Hepatic stellate cell (primary cell): ENCODE data around the gene TBCD.
"Not testable (repeated sequence)": the region's sequence is repeated elsewhere in the genome, so short reads cannot be mapped to it uniquely, and the experiment has no call there.

Source experiments
- DNase-seq: peaks from one replicate; pipeline ENCODE4 v3.0.0; 2011; ENCODE audit warnings: low spot score

TBCD gene

DNA sequence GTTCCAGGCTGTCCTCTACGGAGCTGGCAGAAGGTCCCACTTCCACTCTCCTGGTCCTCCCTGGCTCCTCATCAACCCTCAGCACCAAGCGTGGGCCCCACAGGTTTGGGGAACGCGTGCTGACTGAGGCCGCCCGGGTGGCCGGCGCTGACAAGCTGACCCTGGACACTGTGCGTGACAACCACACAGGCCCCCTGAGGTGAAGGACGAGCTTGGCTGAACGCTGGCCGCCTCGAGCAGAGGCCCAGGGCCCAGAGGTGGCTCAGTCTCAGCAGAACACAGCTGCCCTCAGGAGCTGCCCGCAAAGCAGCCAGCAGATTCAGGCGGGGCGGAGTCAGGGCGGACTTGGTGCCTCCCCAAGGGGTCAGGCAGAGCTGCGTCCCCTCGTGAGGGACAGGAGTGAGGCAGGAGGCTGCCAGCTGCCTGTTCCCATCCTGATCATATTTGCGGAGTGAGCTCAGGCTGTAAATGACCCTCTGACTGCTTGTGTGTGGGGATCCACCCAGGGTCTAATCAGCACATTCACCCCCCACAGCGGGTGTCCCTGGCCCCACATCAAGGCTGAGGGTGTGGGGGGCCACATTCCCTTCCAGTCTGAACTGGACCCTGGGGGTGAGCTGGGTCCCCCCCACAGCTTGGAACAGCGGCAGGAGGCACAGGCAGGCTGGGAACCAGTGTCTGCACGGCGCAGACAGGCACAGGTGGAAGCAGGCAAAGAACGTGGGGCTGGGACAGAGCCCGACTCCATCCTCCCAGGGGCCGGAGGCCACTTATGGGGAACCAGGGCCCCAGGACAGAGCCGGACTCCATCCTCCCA is 222.5 kb downstream of the TBCD start:
- DNase-seq = no peak

DNA sequence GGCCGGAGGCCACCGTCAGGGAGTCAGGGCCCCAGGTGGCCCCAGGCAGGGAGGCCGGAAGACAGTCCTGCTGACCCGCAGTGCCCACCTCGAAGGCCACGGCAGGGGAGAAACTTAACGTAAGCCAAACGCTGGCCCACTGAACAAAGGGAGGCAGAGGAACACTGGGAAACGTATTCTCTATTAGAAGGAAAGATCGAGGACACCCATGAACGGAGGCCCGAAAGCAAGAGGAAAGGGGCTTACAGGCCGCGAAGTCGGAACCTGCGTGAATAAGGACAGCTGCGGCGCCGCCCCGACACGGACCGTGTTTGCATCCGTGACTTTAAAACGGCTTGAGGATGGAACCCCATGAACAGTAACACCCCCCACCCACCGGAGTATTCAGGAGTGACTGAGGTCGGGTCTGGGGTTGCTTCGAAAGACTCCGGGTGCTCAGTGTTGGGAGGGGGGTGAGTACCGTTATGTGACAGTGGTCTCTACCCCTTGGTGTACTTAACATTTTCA is 225.2 kb downstream of the TBCD start:
- no peak for DNase-seq

DNA sequence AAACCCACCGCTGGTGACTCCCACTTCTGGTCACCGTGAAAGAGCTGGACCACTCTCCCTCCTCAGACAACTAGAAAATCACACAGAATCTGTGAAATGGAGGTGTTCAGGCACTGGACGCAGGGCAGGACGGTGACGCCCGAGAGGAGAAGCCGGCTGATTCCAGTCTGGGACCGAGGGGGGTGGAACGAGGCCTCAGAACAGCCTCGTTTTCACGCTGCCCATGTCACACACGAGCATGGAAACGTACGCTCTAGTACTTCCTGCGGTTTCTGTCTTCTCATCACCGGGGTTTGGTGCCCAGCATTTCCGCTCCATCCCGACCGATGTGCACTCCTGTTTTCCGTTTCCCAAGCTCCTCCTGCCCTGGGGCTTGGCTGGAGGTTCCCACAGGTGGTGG is 225.7 kb downstream of the TBCD start:
- no peak for DNase-seq

DNA sequence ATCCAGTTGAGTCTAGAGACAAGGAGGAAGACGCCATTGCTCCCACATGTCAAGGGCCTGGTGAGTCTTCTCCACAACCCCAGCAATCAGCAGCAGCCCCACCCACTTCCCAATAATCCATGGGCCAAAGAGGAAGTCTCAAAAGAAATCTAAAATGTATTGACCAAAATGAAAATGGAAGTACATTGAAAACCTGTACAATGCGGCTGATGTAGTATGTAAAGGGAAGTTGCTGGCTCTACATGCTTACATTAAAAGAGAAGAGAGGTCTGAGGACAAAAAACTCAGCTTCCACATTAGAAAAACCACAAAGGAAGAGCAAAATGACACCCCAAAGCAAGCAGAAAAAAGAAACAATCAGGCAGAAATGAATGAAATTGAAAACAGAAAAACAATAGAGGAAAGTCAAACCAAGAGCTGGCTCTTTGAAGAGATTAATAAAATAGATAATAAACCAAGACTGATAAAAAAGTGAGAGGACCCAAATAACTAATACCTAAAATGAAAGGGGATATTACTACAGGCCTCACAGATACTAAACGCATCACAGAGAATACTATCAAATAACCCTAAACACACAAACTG is 227.0 kb downstream of the TBCD start:
- DNase-seq = no peak

GRCh38 chr17:82979718-82980117 is 227.9 kb downstream of the TBCD start:
- DNase-seq = no peak

GRCh38 chr17:82980632-82981031 is 228.8 kb downstream of the TBCD start:
- DNase-seq = no peak

GRCh38 chr17:82981141-82981730 is 229.4 kb downstream of the TBCD start:
- no peak for DNase-seq

DNA sequence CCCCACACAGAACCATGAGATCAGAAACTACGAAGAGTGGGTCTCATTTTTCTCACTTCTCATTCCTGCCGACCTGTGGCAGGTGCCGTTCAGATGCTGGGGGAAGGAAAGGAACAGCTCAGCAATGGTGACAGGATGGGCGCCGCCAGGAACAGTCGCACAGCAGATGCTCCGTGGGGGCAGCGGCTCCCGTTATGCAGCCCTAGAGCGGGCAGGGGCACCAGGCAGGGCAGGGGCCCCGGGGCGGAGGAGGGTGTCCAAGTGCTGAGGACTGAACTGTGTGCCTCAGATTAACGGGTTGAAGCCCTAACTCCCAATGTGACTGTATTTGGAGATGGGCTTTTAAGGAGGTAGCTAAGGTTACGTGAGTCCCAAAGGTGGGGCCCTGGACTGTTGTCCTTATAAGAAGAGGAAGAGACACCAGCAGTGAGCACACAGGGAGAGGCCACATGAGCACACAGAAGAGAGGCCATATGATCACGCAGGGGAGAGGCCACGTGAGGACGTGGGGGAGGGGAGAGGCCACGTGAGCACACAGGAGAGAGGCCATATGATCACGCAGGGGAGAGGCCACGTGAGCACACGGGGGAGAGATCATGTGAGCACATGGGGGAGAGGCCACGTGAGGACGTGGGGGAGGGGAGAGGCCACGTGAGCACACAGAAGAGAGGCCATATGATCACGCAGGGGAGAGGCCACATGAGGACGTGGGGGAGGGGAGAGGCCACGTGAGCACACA is 231.8 kb downstream of the TBCD start:
- DNase-seq = no peak

- not testable (repeated sequence) for DNase-seq
Observed at GRCh38 chr17:82984249-82984617, 232.4 kb downstream of the TBCD start.

- no peak for DNase-seq
Observed at GRCh38 chr17:82984751-82985427, 233.0 kb downstream of the TBCD start.

DNA sequence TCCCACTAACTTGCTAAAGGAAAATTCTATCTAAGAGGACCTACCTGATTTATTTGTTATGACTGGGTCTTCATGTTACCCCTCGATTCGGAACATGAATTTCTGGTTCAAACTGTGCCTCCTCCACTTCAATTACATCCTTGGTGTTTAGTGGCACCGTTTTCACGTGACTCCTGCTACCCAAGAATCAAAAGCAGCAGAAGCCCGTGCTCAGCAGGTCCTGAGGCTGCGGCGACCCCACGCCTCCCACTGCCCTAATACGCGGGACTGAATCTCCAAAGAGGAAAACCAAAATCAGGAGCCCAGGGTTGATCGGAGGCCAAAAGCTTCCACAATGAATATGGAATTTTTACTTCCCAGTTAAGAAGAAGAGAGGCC is 233.6 kb downstream of the TBCD start:
- no peak for DNase-seq

GRCh38 chr17:82985973-82986372 is 234.1 kb downstream of the TBCD start:
- no peak for DNase-seq

DNA sequence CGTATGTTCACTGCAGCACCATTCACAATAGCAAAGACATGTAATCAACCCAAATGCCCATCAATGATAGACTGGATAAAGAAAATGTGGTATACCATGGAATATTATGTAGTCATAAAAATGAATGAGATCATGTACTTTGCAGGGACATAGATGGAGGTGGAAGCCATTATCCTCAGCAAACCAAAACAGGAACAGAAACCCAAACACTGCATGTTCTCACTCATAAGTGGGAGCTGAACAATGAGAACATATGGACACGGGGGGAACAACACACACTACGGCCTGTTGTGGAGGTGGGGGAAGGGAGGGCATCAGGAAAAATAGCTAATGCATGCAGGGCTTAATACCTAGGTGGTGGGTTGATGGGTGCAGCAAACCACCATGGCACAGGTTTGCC is 237.2 kb downstream of the TBCD start:
- DNase-seq = not testable (repeated sequence)

- no peak for DNase-seq
Observed at GRCh38 chr17:82989881-82990280, 238.0 kb downstream of the TBCD start.

GRCh38 chr17:82993005-82993404 is 241.1 kb downstream of the TBCD start:
- DNase-seq = no peak
